Neural progenitor cell (in vitro differentiated cells): ENCODE results near the gene ORAI1.
"Not testable (repeated sequence)": the region's sequence is repeated elsewhere in the genome, so short reads cannot be mapped to it uniquely, and the experiment has no call there.

Experiments used
- EZH2 ChIP-seq: fragments of 200-600 bp; sonication (generic); IDR thresholded peaks from 2 replicates; pipeline ENCODE4 v1.6.1; 2017; ENCODE audit warnings: antibody characterized with exemption, mild to moderate bottlenecking, moderate library complexity
- TF ChIP-seq, protein P1 (sequence below): fragments of 200-600 bp; sonication (generic); IDR thresholded peaks from 2 replicates; pipeline ENCODE4 v1.5.1; 2017; ENCODE audit warnings: antibody characterized with exemption, mild to moderate bottlenecking

DNA sequence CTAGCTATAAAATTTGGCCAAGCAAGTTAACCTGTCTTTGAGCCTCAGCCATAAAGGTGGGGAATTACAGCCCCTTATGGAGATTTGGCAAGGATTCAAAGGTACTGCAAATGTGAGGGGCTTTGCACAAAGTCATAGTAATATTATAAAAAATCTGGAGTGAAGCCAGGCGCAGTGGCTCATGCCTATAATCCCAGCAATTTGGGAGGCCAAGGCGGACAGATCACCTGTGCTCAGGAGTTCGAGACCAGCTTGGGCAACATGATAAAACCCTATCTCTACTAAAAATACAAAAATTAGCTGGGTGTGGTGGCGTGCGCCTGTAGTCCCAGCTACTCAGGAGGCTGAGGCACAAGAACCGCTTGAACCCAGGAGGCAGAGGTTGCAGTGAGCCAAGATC lies 41.4 kb upstream of the ORAI1 start:
- TF ChIP-seq, protein P1, sequence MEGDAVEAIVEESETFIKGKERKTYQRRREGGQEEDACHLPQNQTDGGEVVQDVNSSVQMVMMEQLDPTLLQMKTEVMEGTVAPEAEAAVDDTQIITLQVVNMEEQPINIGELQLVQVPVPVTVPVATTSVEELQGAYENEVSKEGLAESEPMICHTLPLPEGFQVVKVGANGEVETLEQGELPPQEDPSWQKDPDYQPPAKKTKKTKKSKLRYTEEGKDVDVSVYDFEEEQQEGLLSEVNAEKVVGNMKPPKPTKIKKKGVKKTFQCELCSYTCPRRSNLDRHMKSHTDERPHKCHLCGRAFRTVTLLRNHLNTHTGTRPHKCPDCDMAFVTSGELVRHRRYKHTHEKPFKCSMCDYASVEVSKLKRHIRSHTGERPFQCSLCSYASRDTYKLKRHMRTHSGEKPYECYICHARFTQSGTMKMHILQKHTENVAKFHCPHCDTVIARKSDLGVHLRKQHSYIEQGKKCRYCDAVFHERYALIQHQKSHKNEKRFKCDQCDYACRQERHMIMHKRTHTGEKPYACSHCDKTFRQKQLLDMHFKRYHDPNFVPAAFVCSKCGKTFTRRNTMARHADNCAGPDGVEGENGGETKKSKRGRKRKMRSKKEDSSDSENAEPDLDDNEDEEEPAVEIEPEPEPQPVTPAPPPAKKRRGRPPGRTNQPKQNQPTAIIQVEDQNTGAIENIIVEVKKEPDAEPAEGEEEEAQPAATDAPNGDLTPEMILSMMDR: not testable (repeated sequence)
- not testable (repeated sequence) for TF ChIP-seq EZH2
